ENCODE data around the gene NME3.
"Not testable (repeated sequence)": the region's sequence is repeated elsewhere in the genome, so short reads cannot be mapped to it uniquely, and the experiment has no call there.

Gene NME3

DNA sequence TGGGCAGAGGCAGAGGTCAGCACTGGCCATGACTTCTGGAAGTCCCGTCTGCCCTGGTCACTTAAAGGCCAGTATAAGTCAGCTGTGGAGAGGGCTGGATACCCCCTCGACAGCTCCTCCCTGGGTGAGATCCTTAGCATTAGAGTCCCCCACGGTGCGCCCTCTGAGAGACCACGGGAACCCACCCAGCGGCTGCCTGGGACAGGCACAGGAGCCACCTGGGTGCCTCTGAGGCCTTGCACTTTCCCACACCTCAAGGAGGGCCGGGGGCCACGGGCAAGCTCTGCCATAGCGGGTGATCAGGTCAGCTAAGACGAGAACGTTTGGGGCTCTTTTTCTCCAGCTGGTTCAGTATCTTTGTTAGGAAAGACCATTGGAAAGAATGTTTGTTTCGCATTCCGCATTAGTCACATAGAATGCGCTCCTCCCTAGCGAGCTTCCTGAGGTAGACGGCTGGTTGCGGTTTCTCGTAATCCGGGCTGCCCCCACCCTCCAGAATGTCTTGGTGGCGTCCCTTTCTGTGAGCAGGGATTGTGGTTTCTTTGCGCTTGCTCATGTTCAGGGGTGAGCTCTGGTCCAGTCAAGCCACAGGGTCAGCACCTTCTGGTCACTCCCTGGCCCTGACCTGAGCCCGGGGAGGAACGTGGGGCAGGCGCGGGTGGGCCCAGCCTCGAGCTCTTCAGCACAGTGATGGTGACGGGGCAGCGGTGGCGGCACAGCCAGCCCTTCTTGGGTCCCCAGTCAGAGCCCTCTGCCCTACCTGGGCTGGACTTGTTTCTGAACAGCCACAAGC, 25.2 kb downstream of the NME3 start:
- no peak for DNase-seq

DNA sequence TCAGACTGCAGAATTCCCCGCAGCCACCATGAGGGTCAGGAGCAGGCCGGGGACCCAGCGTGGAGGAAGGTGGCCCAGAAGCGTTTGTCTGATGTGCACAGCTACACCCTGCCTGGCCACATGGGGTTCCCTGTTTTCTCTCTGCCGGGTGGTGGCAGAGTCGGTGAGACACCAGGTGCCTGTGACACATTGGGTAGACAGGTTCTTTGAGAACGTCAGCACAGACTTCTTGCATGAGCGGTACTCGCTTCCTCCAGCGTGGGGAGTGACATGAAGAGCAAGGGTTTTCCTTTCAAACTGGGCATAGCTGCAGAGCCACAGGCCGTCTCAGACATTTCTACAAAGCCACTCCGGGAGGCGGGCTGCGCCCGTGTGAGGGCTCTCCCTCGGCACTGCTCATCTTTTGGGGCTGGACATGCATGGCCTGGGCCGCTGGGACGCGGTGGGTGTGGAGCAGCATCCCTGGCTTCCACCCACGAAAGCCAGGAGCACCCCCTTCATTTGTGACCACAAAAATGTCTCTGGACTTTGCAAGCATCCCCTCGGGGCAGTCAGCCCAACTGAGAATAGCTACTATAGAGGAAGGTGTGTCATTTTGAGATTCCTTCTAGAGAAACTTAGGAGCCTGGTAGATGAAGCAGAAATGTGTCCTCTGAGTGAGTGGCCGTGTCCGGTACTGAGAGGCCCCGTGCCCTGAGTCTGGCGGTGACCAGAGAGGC, 26.0 kb downstream of the NME3 start:
- DNase-seq = no peak

DNA sequence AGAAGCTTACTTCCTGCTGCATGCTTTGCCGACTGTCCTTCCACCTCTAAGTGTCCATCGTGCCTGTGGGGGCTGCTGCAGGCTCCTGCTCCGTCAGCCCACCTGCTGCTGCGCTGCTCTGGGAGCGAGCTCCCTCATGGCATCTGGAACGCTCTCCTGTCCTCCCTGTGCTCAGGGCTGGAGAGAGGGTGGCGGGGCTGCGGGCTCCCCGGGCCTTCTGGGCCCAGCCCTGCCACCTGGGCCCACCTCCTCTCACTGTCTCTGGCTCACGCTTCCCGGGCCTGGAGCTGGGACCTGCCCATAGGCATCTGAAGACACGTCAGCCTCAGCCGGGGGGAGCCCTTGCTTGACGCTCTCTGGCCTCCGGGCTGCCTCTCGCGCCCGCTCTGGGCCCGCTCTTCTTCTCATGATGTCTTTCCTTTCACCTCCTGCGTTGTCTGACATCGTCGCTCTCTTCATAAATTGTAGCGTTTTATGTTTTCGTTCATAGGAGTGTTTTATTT, 27.0 kb downstream of the NME3 start:
- DNase-seq = no peak

DNA sequence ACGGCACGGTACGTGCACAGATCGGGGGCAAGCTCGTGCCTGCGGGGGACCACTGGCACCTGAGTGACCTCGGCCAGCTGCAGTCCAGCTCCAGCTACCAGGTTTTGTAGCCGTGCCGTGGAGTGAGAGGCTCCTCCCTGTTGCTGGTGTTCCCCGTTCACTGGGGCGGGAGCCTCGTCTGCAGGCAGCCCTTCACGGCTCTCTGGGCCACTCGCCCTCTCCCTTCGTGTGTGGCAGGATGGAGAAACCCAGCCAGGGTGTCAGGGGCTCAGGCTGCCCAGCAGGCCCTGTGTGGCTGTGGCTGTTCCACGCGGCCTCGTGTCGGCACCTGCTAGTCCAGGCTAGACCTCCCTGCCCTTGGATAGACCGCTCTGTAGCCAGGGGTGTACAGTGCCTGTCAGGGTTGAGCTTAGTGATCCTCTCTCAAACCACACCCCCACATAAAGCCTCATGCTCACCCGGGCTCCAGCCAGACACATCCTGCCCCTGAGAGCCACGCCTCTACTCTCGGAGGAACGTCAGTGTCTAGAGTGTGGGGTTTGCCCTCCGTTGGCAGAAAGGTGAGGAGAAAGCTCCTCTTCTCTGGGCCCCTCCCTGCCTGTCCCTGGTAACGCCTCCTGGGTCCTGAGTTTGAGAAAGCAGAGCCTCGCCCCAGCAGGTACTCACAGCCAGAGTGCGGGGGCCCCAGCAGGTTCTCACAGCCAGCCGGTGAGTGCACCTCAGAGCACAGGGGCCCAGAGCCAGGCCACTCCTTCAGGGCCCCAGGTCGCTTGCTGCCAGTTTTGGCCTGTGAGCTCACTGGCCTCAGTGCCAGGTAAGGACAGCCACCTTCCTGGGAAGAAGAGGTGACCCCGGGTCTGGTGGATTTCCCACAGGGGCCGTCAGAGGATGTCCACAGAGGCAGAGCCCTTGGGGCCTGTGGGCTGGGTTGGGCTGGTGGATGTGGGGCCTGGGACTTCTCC, 27.7 kb downstream of the NME3 start:
- no peak for DNase-seq

DNA sequence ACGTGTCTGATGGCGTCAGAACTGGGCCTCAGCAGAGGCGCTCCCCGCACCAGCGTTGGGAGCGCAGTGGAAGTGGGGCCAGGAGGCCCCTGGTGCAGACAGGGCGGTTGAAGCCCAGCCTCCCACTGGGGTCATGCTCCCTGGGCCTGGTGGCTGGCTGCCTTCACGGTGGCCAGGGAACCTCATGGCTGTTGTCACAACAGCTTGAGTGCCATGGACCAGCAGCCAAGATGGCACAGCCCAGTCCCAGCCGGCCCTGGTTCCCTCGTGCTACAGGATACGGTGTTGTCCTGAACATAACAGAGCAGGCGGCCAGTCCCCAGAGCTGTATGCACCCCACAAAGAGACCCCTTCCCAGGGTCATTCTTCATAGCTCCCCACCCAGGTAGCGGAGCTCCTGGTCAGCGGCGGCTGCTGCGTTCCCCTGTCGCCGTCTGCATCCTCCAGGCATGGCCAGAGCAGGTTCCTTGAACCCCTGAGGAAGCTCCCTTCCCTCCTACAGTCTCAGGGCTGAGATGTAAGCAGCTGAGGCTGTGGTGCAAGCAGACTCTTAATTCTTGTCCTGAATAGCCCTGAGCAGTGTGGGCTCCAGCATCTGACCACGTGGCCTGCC, 29.7 kb downstream of the NME3 start:
- no peak for DNase-seq

DNA sequence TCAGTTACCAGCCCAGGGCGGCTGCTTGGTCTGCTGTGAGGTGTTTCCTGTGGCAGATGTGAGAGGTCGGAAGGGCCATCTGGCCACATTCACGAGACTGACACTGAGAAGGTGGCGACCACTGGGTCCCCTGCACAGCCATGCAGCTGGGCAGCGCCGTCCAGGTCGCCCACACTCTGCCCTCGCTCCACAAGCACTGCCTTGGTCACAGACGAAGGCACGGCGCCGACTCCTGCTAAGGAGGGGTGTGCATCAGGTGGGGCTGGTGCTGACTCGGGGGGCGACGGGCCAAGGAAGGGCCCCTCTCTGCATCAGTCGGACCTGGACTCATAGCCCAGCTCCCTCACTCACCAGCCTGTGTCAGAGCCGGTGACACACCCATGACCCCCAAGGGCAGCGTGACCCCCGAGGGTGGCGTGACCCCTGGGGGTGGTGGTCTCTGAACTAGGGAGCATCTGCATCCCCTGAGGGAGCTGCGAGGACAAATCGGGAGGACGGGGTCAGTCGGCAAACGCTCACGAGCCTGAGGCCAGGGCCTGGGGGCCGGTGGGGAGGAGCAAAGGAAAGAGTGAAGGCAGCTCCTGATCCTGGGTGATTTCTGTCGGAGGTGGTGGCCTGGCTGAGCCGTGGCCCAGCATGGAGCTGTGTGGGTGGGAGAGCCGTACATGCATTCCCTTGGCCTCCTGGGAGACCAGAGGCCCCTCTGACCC, 30.4 kb downstream of the NME3 start:
- DNase-seq = no peak

DNA sequence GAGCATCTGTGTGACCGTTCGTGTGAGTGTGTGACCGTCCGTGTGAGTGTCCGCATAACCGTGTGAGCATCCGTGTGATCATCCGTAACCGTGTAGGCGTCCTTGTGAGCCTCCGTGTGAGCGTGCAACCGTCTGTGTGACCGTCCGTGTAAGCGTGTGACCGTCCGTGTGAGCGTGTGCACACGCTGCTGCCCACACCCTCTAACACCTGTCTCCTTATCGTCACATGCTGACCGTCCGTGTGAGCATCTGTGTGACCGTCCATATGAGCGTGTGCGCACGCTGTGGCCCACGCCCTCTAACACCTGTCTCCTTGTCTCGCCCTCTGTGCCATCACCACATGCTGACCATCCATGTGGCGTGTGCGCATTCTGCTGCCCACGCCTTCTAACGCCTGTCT, 31.1 kb downstream of the NME3 start:
- DNase-seq = no peak

DNA sequence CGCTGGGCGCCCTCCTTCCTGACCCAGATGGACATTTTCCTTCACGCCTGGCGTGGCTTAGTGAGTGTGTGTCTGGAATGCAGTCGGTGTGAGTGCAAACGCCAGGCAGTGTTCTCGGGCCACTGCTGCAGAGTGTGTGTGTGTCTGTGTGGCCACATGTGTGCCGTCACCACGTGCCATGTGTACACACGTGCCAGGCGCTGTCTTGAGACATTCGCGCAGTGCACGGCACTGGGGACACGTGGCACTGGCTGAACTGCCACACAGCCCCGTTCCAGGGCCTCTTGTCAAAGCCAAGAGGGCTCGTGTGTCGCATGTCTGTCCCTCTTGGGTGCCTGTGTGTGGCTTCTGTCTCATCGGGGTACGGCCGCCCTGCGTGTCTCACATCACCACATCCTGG, 36.5 kb downstream of the NME3 start:
- DNase-seq = no peak

DNA sequence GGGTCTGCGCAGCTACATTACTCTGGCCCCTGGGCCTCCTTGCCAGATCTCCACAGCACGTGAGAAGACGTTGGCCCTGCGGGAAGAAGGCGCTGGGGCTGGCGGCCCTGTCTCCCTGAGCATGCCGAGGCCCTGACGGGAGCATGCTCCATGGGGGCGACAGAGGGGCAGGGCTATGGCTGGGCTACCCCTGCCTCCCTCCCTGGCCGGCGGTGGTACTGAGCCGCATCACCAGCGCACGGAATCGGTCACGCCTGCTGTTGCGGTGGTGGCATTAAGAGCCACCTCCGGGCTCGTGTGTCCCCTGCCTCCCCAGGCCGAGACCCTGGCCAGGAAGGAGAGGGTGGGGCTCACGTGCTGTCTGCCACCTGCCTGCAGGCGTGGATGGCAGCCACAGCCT, 37.2 kb downstream of the NME3 start:
- DNase-seq = no peak

DNA sequence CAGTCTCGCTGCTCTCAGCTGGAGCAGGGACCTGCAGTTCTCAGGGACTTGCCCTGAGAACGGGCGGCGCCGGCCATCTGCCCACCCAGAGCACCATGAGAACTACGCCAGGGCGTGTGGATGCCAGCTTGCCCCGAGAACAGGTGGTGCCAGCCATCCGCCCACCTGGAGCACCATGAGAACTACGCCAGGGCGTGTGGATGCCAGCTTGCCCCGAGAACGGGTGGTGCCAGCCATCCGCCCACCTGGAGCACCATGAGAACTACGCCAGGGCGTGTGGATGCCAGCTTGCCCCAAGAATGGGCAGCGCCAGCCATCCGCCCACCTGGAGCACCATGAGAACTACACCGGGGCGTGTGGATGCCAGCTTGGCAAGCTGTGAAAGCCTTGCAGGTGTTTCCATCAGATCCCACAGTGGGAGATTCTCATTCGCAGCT, 38.8 kb downstream of the NME3 start:
- not testable (repeated sequence) for DNase-seq

DNA sequence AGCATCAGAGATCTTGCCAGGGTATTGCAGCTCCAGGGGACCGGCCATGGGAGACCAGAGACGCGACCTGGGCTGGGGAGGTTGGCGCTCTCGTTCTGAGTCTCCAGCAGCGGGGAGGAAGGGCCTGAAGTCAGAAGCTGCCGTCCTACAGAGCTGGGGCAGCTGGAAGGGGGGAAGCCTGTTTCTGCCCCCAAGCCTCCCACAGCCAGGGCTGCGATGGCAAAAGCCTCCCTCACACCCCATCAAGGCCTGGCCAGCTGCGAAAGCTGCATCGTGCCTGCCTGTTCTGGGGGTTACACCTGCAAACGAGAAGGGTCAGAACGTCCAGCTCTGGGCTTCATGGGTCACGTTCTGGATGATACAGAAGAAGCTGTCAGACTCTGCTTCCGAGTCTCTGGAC, 39.3 kb downstream of the NME3 start:
- DNase-seq = no peak

DNA sequence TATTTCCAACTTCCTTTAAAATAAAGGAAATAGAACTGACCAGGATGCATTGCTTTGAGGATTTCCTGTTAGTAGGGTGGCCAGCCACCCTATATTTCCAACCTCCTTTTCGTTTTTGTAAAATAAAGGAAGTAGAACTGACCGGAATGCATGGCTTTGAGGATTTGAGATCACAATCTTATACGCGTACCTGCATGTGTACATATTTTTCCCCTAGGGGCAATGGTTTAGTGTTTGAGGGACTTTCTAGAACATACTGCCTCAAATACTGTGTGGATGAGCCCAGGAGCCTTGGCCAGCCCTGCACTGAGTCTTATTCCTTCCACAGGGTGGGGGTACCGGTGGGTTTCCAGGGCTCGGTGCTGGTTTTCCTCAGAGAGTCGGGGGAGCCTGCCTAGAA, 39.7 kb downstream of the NME3 start:
- no peak for DNase-seq

DNA sequence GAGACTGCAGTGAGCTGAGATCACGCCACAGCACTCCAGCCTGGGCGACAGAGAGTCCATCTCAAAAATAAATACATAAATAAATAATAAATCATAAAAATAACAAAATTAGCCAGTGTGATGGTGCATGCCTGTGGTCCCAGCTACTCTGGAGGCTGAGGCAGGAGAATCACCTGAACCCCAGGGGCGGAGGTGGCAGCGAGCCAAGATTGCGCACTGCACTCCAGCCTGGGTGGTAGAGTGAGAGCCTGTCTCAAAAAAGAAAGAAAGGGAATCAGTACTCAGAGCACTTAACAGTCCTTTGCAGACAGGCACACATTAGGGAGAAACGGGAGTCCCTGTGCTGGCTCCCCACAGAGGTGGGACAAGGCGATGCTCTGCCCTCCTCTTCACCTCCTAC, 40.3 kb downstream of the NME3 start:
- DNase-seq = no peak

DNA sequence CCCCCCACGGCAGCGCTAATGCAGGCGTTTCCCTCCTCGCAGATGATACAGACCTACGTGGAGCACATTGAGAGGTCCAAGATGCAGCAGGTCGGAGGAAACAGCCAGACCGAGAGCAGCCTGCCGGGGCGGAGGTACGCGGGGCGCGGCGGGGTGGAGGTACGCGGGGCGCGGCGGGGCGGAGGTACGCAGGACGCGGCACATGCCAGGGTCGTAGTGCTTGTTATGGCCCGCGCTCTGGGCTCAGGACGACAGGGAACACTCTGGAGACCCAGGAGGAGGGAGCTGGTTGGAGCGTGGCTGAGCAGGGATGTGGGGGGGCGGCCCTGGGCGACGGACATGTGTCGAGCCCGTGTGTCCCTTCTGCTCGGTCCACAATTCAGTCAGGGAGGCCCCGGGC, 41.9 kb downstream of the NME3 start:
- DNase-seq = no peak

DNA sequence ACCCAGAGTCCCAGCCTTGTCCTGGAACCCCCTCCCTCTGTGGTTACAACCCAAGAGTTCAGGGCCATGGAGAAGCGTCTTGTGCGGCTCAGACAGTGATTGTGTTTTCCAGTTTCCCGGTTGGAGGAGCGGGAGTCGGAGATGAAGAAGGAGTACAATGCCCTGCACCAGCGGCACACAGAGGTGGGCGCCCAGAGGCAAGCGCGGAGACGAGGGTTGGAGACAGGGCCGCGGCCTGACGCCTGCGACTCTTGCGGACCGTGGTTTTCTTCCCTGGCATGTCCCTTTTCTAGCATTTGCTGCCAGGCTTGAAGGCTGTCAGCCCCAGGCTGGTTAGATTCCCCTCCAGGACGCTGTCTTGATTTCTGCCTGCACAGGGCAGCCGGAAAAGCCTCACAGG, 42.3 kb downstream of the NME3 start:
- no peak for DNase-seq

DNA sequence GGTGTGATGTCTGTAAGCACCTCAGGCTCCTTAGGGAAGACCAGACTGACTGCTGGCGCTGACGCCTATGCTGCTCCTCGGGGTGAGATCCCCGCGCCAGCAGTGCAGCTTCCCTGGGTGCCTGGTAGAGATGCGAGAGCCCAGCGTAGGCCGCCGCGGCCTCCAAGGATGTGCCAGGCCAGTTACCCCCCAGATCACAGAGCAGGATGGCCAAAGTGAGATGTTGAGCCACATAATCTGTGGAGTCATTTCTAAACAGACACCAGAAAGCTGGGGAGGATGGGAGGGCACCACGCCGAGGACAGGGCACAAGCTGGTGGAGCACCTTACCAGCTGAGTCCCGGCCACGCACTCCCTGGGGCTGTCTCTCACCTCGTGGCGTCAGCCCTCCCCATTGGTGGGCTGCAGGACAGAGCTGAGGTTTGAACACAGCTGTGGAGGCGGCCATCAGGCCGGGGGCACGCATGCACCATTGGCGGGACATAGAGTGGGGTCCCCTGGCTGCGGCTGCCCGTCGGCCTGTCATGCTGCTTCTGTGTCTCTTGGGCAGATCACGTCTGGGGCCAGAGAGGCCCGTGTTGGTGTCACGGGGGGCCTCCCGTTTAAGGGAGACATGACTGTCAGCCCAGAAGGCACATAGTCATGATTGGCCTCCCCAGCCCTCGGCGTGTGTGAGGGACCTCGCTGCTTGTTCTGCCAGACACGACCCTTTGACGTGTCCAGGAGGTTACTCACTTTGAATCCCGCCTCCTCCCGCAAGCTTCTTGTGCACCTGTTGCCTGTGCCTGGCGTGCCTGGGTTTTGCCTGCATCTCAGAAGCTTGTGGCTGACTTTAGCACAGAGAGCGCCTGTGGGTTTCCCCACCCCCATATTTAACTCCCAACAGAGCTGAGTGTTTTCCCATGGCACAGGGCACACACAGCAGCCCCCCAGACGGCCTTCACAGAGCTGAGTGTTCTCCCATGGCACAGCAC, 43.4 kb downstream of the NME3 start:
- DNase-seq = no peak

DNA sequence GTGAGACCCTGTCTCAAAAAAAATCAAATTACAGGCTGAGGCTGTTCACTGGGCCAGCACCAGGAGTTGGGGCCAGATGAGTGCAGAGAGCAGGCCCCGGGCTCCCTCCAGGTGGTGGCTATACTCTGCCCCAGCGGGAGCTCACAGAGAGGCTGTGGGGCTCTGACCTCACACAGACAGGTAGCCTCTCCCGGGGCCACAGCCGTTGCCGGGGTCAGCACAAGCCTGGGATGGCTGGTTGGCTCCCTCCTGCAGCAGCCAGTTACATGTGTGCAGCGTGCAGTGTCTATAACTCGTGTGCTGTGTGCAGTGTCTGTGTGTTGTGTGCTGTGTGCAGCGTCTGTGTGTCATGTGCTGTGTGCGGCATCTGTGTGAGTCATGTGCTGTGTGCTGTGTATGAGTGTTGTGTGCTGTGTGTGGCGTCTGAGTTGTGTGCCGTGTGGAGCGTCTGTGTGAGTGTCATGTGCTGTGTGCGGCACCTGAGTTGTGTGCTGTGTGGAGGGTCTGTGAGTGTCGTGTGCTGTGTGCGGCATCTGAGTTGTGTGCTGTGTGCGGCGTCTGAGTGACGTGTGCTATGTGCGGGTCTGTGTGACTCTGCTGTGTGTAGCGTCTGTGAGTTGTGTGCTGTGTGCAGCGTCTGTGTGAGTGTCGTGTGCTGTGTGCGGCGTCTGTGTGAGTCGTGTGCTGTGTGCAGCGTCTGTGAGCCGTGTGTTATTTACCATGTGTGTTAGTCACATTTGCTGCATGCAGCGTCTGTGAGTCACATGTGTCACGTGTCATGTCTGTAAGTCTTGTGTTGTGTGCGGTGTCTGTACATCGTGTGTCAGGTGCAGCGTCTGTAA, 44.5 kb downstream of the NME3 start:
- DNase-seq = no peak

DNA sequence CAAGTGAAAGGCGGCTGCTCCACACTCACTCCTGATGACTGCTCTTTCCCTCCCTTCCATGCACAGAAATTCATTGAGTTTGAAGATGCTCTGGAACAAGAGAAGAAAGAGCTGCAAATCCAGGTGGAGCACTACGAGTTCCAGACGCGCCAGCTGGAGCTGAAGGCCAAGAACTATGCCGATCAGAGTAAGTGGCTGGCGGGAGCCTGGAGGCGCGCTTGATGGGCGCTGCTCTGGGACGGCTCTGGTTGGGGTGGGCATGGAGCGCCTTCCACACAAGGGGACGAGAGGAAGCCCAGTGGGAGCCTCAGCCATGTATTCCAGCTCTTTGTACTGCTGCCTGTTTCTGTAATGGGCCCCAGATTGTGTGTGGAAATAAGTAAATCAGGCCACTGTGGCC, 46.9 kb downstream of the NME3 start:
- no peak for DNase-seq

DNA sequence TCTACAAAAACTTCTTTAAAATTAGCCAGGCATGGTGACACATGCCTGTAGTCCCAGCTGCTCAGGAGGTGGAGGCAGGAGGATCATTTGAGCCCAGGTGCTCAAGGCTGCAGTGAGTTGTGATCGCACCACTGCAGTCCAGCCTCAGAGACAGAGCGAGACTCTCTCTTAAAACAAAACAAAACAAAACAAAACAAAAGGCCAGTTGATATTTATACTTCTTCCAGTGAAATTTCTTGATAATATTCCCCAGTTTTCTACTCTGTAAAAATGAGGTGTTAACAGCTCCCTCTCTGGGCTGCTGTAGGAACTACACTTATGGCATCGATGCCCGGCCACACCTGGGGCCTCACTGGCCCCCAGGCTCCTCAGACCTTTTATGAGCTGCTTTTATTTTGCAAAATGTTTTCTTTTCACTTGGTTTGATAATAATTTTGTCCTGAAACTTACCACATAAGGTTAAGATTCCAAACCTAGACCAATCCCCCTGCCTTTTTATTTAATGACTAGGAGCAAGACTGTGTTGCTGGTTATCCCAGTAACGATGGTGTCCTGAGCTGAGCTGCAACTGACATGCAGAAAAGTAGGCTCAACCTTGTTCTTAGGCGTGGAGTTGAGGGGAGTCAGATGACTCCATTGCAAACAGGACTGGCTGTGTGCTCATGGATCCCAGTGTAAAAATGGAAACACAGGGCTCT, 47.7 kb downstream of the NME3 start:
- peak; percentile 15 for DNase-seq

Measured in HCEC 1CT (cell line).